ENCODE data around the gene AMPD1.

AMPD1 gene

DNA sequence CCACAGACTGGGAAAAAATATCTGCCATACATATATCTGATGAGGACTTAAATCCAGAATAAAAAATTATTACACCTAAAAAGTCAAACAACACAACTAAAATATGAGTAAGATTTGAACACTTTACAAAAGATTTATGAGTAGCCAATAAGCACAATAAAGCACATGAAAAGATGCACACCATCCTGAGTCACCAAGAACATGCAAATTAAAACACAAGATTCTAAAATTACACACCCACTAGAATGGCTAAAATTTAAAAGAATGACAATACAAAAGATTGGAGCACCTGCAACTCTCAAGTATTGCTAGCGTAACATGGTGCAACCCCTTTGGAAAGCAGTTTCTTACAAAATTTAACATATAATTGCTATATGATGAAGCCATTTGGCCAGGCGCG, 56.4 kb downstream of the AMPD1 start:
- no peak for DNase-seq (ENCODE audit: low spot score)

DNA sequence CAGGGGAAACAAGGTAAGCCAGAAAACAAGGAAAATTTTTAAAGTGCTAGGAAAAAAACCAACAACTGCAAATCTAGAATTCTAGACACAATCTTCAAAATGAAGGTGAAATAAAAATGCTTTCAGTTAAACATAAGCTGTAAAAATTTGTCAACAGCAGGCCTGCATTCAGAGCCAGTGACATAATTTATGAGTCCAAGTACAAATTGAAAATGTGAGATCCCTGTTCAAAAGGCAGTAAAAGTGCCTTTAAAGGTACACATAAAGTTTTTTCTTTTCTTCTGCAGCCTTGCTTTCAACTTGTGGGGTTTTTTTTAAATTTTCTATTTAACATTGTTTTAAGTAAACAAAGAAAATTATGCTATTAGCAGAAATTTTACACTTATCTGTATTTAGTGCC, 62.9 kb downstream of the AMPD1 start:
- DNase-seq (ENCODE audit: low spot score) = no peak

DNA sequence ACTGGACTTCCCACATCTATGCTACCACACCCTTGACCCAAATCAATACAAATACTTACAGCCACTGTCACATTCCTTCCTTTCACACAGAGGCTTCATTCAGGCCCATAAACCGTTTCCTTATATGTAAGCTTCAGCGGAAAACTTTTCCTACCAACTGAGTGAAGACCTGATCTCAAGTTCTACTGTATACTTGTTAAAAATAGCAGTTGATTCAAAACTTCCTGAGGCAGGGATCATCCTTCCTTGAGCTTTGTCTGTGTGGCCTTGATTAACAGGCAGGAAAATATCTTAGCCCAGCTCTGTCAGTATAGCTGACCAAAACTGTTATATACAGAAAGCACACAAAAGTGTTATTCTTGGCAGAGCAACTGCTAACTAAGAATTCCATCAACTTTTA, 68.2 kb downstream of the AMPD1 start:
- DNase-seq (ENCODE audit: low spot score) = no peak

DNA sequence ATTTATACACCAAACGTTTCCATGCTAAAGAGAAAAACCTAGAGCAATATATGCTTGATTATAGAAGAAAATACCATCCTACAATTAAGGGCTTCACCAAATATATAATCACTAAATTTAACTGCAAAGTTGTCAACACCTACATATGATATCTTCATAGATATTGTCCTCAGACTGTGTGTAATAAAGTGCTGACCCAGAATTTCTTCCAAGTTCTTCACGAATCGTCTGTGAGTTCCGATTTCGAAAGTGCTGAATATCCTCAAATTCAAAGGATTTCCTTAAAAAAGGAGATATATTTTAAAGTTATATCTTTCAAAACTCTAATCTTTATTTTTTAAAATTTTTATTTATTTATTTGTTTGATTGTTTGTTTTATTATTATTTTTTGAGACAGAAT, 72.0 kb downstream of the AMPD1 start:
- no peak for DNase-seq (ENCODE audit: low spot score)
